ENCODE measurements around the gene PIBF1.

- TF ChIP-seq POLR2A (IDR thresholded peaks at IDR 0.05), result no peak
- TF ChIP-seq CTCF (IDR thresholded peaks at IDR 0.05), result no peak
Observed at GRCh38 chr13:73058432-73058735, 276.5 kb downstream of the PIBF1 start.
